Transverse colon (tissue), 4 donors: ENCODE measurements around the gene FBN2. TPM values are rescaled to one million over a fixed set of nuclear protein-coding genes. Genes with fewer than 3 reads are reported as not detected.

ENCODE experiments used
- DNase-seq: peaks from one replicate; pipeline ENCODE4 v3.0.0-alpha.2; 2019
- H3K27ac ChIP-seq, 4 donors: fragments of 200-600 bp; sonication (generic); 2 replicates each; pipeline ENCODE4 v1.5.1; 2016 to 2018; ENCODE audit warnings: inconsistent platforms in 4 of 4
- H3K27me3 ChIP-seq: fragments of 200-600 bp; sonication (generic); 2 replicates; pipeline ENCODE4 v1.5.1; 2017; ENCODE audit warnings: inconsistent platforms
- H3K36me3 ChIP-seq, 4 donors: fragments of 200-600 bp; sonication (generic); 2 replicates each; pipeline ENCODE4 v1.5.1; 2017 to 2019; ENCODE audit warnings: inconsistent platforms in 4 of 4
- H3K4me1 ChIP-seq, 4 donors: fragments of 200-600 bp; sonication (generic); 2 replicates each; pipeline ENCODE4 v1.5.1; 2017 to 2020; ENCODE audit warnings: inconsistent platforms in 4 of 4
- H3K4me3 ChIP-seq, 4 donors: fragments of 200-600 bp; sonication (generic); 1 replicate in 1 of 4; 2 replicates in 3 of 4; pipeline versions ENCODE4 v1.5.1 to v1.6.1; 2017 to 2019; ENCODE audit warnings: inconsistent platforms in 4 of 4
- H3K9me3 ChIP-seq, 2 donors: fragments of 200-600 bp; sonication (generic); 2 replicates each; pipeline ENCODE4 v1.5.1; 2017 to 2019; ENCODE audit warnings: inconsistent platforms in 2 of 2
- EP300 ChIP-seq: sonication (generic); formaldehyde crosslinking; IDR thresholded peaks from one replicate; pipeline ENCODE4 v1.6.1; 2017; ENCODE audit warnings: antibody characterized with exemption, low read depth
- POLR2A ChIP-seq: fragments of 450-650 bp; IDR thresholded peaks from one replicate; pipeline ENCODE4 v1.6.1; 2016; ENCODE audit warnings: antibody characterized with exemption, mild to moderate bottlenecking, moderate library complexity
- POLR2AphosphoS5 ChIP-seq, 3 donors: sonication (generic); formaldehyde crosslinking; IDR thresholded peaks; one replicate each; pipeline ENCODE4 v1.6.1; 2016; ENCODE audit warnings: antibody characterized with exemption in 3 of 3
- WGBS, 2 donors: methylation state at CpG; one replicate each; pipeline ENCODE4 v1.1.5; 2018; ENCODE audit warnings: low coverage in 1 of 2; 5-methylcytosine and 5-hydroxymethylcytosine counted together
- in situ Hi-C, 4 donors: fragments of 200-750 bp; cut with MboI; loops; one replicate each; pipeline versions ENCODE4 v1.15.0 to v1.15.1; 2017; ENCODE audit warnings: low sequenced_read_pairs in 3 of 4, low pct_ligation_motif_present in 1 of 4, low pct_unique_long_range_greater_than_20kb in 1 of 4
- intact Hi-C: fragments of 100-400 bp; cut with DNase I; formaldehyde crosslinking; loops from one replicate; pipeline ENCODE4 v1.15.1; 2023; ENCODE audit warnings: low total_unique reads
- total RNA-seq, 4 donors: library from RNA; depleted of rRNA; stranded (reverse); fragments of >200 nt; gene quantifications; one replicate each; pipeline ENCODE4 v1.1.0, GENCODE V29; 2016
- TF ChIP-seq, protein P1 (sequence below), 5 experiments: fragments of 200-600 bp in 3 of 5; fragments of 450-650 bp in 2 of 5; sonication (generic) in 3 of 5; IDR thresholded peaks; 1 replicate in 2 of 5; 2 replicates in 3 of 5; pipeline ENCODE4 v1.5.1; 2016 to 2017; ENCODE audit warnings: antibody characterized with exemption in 5 of 5, inconsistent platforms in 3 of 5, mild to moderate bottlenecking in 2 of 5, moderate library complexity in 1 of 5

The FBN2 gene
- total RNA-seq, 4 donors from 2014 or later: 0.79 to 16.1 (median 2.6) TPM

DNA sequence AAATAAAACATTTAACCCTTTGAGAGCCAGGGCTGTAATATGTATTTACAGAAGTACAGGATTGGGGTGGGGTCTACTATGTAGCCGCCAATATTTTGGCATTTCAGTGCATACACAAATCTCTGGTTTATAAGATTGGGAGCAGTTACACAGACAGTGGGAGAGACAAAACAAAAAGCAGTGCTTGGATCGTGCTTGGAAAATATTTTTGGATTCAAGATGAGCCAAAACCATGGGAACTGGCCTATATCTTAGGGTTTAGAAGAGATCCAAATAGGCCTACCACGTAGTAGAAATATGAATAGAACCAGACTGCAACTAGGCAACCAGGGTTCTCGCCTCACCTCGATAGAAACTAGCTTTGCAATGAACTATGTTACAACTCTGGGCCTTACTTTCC, 284.9 kb downstream of the FBN2 start:
- 66 to 67% methylated on average over 4 to 5 of the region's 5 CpGs for WGBS, 2 donors
- intact Hi-C loops: no loop called here
- Histone ChIP-seq H3K27me3 (no peaks in the 10 kb centered on the region), H3K4me3 (no peak overlapping the region), H3K4me1 (no peaks in the 10 kb centered on the region), H3K36me3 (no peaks in the 10 kb centered on the region), H3K9me3 (no peaks in the 10 kb centered on the region), H3K27ac (no peak overlapping the region)
- DNase-seq: no peak
- in situ Hi-C loops: no loop called here
- TF ChIP-seq POLR2AphosphoS5 (IDR thresholded peaks at IDR 0.05): no peak
- TF ChIP-seq POLR2A: no peak
- TF ChIP-seq, protein P1, sequence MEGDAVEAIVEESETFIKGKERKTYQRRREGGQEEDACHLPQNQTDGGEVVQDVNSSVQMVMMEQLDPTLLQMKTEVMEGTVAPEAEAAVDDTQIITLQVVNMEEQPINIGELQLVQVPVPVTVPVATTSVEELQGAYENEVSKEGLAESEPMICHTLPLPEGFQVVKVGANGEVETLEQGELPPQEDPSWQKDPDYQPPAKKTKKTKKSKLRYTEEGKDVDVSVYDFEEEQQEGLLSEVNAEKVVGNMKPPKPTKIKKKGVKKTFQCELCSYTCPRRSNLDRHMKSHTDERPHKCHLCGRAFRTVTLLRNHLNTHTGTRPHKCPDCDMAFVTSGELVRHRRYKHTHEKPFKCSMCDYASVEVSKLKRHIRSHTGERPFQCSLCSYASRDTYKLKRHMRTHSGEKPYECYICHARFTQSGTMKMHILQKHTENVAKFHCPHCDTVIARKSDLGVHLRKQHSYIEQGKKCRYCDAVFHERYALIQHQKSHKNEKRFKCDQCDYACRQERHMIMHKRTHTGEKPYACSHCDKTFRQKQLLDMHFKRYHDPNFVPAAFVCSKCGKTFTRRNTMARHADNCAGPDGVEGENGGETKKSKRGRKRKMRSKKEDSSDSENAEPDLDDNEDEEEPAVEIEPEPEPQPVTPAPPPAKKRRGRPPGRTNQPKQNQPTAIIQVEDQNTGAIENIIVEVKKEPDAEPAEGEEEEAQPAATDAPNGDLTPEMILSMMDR (IDR thresholded peaks at IDR 0.05): no peak
- TF ChIP-seq EP300: no peak

DNA sequence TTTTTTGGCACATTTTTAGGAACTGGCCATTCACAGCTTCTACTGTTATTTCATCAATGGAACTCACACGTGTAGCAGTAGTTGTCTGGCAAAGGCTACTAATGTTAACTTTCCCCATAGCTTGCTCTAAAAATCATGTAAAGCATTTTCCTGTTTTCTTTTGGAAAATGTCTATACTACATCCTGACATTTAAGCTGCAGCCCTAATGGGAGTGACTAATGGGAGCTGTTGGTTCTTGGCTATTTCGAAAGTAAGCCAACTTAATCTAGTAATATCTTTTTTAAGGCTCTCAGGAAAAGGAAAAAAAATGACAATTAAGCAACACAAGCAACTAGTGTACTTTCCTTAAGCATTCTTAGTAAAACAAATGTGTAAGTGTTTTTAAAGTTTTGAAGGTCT, 285.3 kb downstream of the FBN2 start:
- TF ChIP-seq EP300 (no peak), POLR2A (no peak), POLR2AphosphoS5 (IDR thresholded peaks at IDR 0.05) (no peak)
- TF ChIP-seq, protein P1 (IDR thresholded peaks at IDR 0.05): no peak
- H3K27me3 ChIP-seq: no peaks in the 10 kb centered on the region
- H3K4me1 ChIP-seq: no peaks in the 10 kb centered on the region
- no peak for DNase-seq
- no peak overlapping the region for H3K4me3 ChIP-seq
- no peak overlapping the region for H3K27ac ChIP-seq
- in situ Hi-C loops: no loop called here
- whole genome bisulfite sequencing, 2 donors: 51 to 66% methylated on average over 2 of the region's 2 CpGs
- intact Hi-C loops: no loop called here
- no peaks in the 10 kb centered on the region for H3K9me3 ChIP-seq
- H3K36me3 ChIP-seq: no peaks in the 10 kb centered on the region

DNA sequence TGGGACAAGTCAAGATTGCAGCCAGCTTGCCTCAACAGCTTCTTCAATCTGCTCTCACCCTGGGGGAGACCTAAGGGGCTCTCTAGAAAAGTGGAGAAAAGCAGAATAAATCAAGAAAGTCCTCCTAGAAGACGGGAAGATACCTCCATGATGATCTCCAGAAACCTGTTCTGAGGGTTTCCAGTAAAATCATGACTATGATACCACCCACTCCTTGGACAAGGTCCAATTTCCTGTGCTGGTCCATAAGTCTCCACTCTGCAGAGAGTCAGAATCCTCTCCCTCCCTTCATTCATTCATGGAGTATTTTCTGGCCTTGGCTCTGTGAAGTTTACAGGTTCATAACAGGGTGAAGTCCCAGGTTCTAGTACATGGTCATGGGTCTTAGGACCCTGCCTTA, 285.8 kb downstream of the FBN2 start:
- DNase-seq: no peak
- H3K27me3 ChIP-seq: no peaks in the 10 kb centered on the region
- H3K36me3 ChIP-seq: no peaks in the 10 kb centered on the region
- intact Hi-C loops (no loop called here), in situ Hi-C loops (no loop called here)
- WGBS, 2 donors: 59% methylated on average over 1 of the region's 1 CpG; no CpG with 5 or more reads in 1 of the 2 donors
- no peaks in the 10 kb centered on the region for H3K9me3 ChIP-seq
- no peak overlapping the region for H3K27ac ChIP-seq
- H3K4me3 ChIP-seq: no peak overlapping the region
- no peak for TF ChIP-seq POLR2AphosphoS5 (IDR thresholded peaks at IDR 0.05)
- TF ChIP-seq POLR2A: no peak
- TF ChIP-seq EP300: no peak
- TF ChIP-seq, protein P1 (IDR thresholded peaks at IDR 0.05): no peak
- no peaks in the 10 kb centered on the region for H3K4me1 ChIP-seq

DNA sequence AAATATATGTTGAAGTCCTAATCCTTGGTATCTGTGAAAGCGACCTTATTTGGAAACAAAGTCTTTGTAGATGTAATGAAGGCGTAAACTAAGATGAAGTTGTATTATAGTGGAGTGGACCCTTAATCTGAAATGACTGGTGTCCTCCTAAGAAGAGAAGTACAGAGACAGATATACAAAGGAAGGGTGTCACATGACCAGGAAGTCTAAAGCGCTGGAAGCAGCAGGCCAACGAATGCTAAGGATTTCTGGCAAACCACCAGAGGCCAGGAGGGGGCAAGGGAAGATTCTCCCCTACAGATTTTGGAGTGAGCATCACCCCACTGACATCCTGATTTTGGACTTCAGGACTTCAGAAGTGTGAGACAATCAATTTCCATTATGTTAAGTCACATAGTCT, 292.1 kb downstream of the FBN2 start:
- TF ChIP-seq POLR2A: no peak
- Histone ChIP-seq H3K27me3 (no peaks in the 10 kb centered on the region), H3K27ac (no peak overlapping the region), H3K4me1 (no peaks in the 10 kb centered on the region), H3K9me3 (no peaks in the 10 kb centered on the region), H3K4me3 (no peak overlapping the region), H3K36me3 (no peaks in the 10 kb centered on the region)
- WGBS, 2 donors: 84 to 85% methylated on average over 3 to 4 of the region's 4 CpGs
- no peak for DNase-seq
- in situ Hi-C loops: no loop called here
- intact Hi-C loops: no loop called here

DNA sequence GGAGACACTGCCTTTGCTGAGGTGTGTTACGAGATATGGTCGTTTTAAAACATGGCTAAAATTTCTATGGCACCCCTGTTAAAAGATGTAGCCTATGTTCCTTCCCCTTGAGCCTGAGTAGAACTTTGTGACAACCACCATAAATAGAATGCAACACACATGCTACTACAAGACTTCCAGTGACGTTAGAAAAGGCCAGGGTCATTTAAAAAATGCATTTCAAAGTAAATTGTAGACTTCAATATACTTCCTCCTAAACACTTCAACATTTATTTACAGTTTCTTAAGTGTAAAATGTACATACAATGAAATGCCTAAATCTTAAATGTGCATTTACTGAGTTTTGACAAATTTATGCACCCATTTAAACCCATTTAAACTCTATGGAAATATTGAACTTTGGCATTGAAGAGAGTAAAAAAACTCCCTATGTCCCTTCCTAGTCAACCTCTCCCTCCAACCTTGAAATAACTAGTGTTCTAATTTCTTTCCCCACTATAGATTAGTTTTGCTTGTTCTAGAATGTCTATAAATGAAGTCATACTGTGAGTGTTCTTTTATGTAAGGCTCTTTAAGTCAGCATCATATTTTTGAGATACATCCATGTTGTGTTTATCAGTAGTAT, 294.0 kb downstream of the FBN2 start:
- H3K27me3 ChIP-seq: no peaks in the 10 kb centered on the region
- intact Hi-C loops: no loop called here
- H3K4me3 ChIP-seq: no peak overlapping the region
- 63 to 73% methylated on average over 1 to 3 of the region's 3 CpGs for WGBS, 2 donors
- H3K4me1 ChIP-seq: no peaks in the 10 kb centered on the region
- no peak overlapping the region for H3K27ac ChIP-seq
- DNase-seq: no peak
- TF ChIP-seq POLR2A (no peak), EP300 (no peak), POLR2AphosphoS5 (IDR thresholded peaks at IDR 0.05) (no peak)
- TF ChIP-seq, protein P1 (IDR thresholded peaks at IDR 0.05): no peak
- in situ Hi-C loops: no loop called here
- no peaks in the 10 kb centered on the region for H3K36me3 ChIP-seq
- no peaks in the 10 kb centered on the region for H3K9me3 ChIP-seq
